Transverse colon (tissue), 4 donors: Measurements from ENCODE around the gene ACHE. TPM values are rescaled to one million over a fixed set of nuclear protein-coding genes. Genes with fewer than 3 reads are reported as not detected.
A peak's percentile ranks its signal among the peaks of the same experiment; 100 is the strongest.
"Not testable (repeated sequence)": the region's sequence is repeated elsewhere in the genome, so short reads cannot be mapped to it uniquely, and the experiment has no call there.

Source experiments
- DNase-seq: peaks from one replicate; pipeline ENCODE4 v3.0.0-alpha.2; 2019
- H3K27ac ChIP-seq, 4 donors: fragments of 200-600 bp; sonication (generic); 2 replicates each; pipeline ENCODE4 v1.5.1; 2016 to 2018; ENCODE audit warnings: inconsistent platforms in 4 of 4
- H3K27me3 ChIP-seq: fragments of 200-600 bp; sonication (generic); 2 replicates; pipeline ENCODE4 v1.5.1; 2017; ENCODE audit warnings: inconsistent platforms
- H3K36me3 ChIP-seq, 4 donors: fragments of 200-600 bp; sonication (generic); 2 replicates each; pipeline ENCODE4 v1.5.1; 2017 to 2019; ENCODE audit warnings: inconsistent platforms in 4 of 4
- H3K4me1 ChIP-seq, 4 donors: fragments of 200-600 bp; sonication (generic); 2 replicates each; pipeline ENCODE4 v1.5.1; 2017 to 2020; ENCODE audit warnings: inconsistent platforms in 4 of 4
- H3K4me3 ChIP-seq, 4 donors: fragments of 200-600 bp; sonication (generic); 1 replicate in 1 of 4; 2 replicates in 3 of 4; pipeline versions ENCODE4 v1.5.1 to v1.6.1; 2017 to 2019; ENCODE audit warnings: inconsistent platforms in 4 of 4
- H3K9me3 ChIP-seq, 2 donors: fragments of 200-600 bp; sonication (generic); 2 replicates each; pipeline ENCODE4 v1.5.1; 2017 to 2019; ENCODE audit warnings: inconsistent platforms in 2 of 2
- CTCF ChIP-seq, 5 experiments: fragments of 200-600 bp in 3 of 5; fragments of 450-650 bp in 2 of 5; sonication (generic) in 3 of 5; IDR thresholded peaks; 1 replicate in 2 of 5; 2 replicates in 3 of 5; pipeline ENCODE4 v1.5.1; 2016 to 2017; ENCODE audit warnings: antibody characterized with exemption in 5 of 5, inconsistent platforms in 3 of 5, mild to moderate bottlenecking in 2 of 5, moderate library complexity in 1 of 5
- EP300 ChIP-seq: sonication (generic); formaldehyde crosslinking; IDR thresholded peaks from one replicate; pipeline ENCODE4 v1.6.1; 2017; ENCODE audit warnings: antibody characterized with exemption, low read depth
- POLR2A ChIP-seq: fragments of 450-650 bp; IDR thresholded peaks from one replicate; pipeline ENCODE4 v1.6.1; 2016; ENCODE audit warnings: antibody characterized with exemption, mild to moderate bottlenecking, moderate library complexity
- POLR2AphosphoS5 ChIP-seq, 3 donors: sonication (generic); formaldehyde crosslinking; IDR thresholded peaks; one replicate each; pipeline ENCODE4 v1.6.1; 2016; ENCODE audit warnings: antibody characterized with exemption in 3 of 3
- WGBS, 2 donors: methylation state at CpG; one replicate each; pipeline ENCODE4 v1.1.5; 2018; ENCODE audit warnings: low coverage in 1 of 2; 5-methylcytosine and 5-hydroxymethylcytosine counted together
- in situ Hi-C, 4 donors: fragments of 200-750 bp; cut with MboI; loops; one replicate each; pipeline versions ENCODE4 v1.15.0 to v1.15.1; 2017; ENCODE audit warnings: low sequenced_read_pairs in 3 of 4, low pct_ligation_motif_present in 1 of 4, low pct_unique_long_range_greater_than_20kb in 1 of 4
- intact Hi-C: fragments of 100-400 bp; cut with DNase I; formaldehyde crosslinking; loops from one replicate; pipeline ENCODE4 v1.15.1; 2023; ENCODE audit warnings: low total_unique reads
- total RNA-seq, 4 donors: library from RNA; depleted of rRNA; stranded (reverse); fragments of >200 nt; gene quantifications; one replicate each; pipeline ENCODE4 v1.1.0, GENCODE V29; 2016

Gene ACHE
- 10 to 100 TPM in 3 of 4 donors, 1 to 10 TPM in 1; 3.8 to 29.9 (median 14.3) TPM for total RNA-seq

GRCh38 chr7:100895701-100895955 is at the start of gene ACHE:
Gene ACHE, minus strand, starts transcription at chr7:100895888. Its CDS starts 1,656 bp downstream, at chr7:100894232.
- Histone ChIP-seq H3K9me3 (no peaks in the 10 kb centered on the region), H3K4me1 (peaks cover 27 to 50% (median 35%) of the 10 kb centered on the region in 4 donors), H3K36me3 (no peaks in the 10 kb centered on the region), H3K27me3 (peaks cover 54% of the 10 kb centered on the region), H3K4me3 (peak within 1 kb of the TSS; percentile 23 to 63 (median 39)), H3K27ac (peak within 1 kb of the TSS; percentile 10 to 31 (median 20))
- in situ Hi-C loops (loop anchor here in 2 of 4 donors (5.0 to 10.0 kb wide), 2 partner anchors 162 to 249 kb away; no protein-coding TSS in a partner anchor), intact Hi-C loops (no loop called here)
- TF ChIP-seq EP300 (no peak), CTCF (IDR thresholded peaks at IDR 0.05) (no peak), POLR2AphosphoS5 (IDR thresholded peaks at IDR 0.05) (no peak), POLR2A (no peak)
- no peak for DNase-seq
- WGBS, 2 donors, result no CpG with 5 or more reads among the region's 32 CpGs

GRCh38 chr7:100944138-100944537 is 48.5 kb upstream of the ACHE start:
- Histone ChIP-seq H3K9me3 (peaks cover 0 to 4% of the 10 kb centered on the region in 2 donors), H3K4me3 (no peak overlapping the region), H3K27me3 (peaks cover 6% of the 10 kb centered on the region), H3K27ac (no peak overlapping the region), H3K36me3 (no peaks in the 10 kb centered on the region), H3K4me1 (peaks cover 0 to 16% (median 12%) of the 10 kb centered on the region in 4 donors)
- intact Hi-C loops, result no loop called here
- WGBS, 2 donors, result 73 to 100% methylated on average over 2 to 4 of the region's 4 CpGs
- no peak for DNase-seq
- TF ChIP-seq POLR2A (no peak), POLR2AphosphoS5 (IDR thresholded peaks at IDR 0.05) (no peak), EP300 (no peak), CTCF (IDR thresholded peaks at IDR 0.05) (no peak)
- in situ Hi-C loops, result no loop called here

- TF ChIP-seq EP300 (no peak), CTCF (IDR thresholded peaks at IDR 0.05) (no peak), POLR2A (no peak), POLR2AphosphoS5 (IDR thresholded peaks at IDR 0.05) (no peak)
- Histone ChIP-seq H3K27ac (no peak overlapping the region), H3K4me3 (no peak overlapping the region), H3K36me3 (no peaks in the 10 kb centered on the region), H3K9me3 (peaks cover 0 to 4% of the 10 kb centered on the region in 2 donors), H3K27me3 (peaks cover 5% of the 10 kb centered on the region), H3K4me1 (peaks cover 0 to 16% (median 11%) of the 10 kb centered on the region in 4 donors)
- in situ Hi-C loops, result no loop called here
- intact Hi-C loops, result no loop called here
- WGBS, 2 donors, result 83 to 89% methylated on average over 1 to 5 of the region's 5 CpGs
- DNase-seq, result no peak
Observed at GRCh38 chr7:100943693-100944092, 48.0 kb upstream of the ACHE start.

GRCh38 chr7:100942045-100942774 is 46.5 kb upstream of the ACHE start:
- 21 to 30% methylated on average over 9 of the region's 9 CpGs for WGBS, 2 donors
- peak; percentile 42 for DNase-seq
- in situ Hi-C loops, result no loop called here
- H3K27me3 ChIP-seq, result peaks cover 15% of the 10 kb centered on the region
- no peaks in the 10 kb centered on the region for H3K36me3 ChIP-seq
- peaks cover 0 to 4% of the 10 kb centered on the region in 2 donors for H3K9me3 ChIP-seq
- peak overlapping the region; percentile 38 to 60 (median 54) for H3K27ac ChIP-seq
- TF ChIP-seq POLR2A (no peak), CTCF (IDR thresholded peaks at IDR 0.05) (no peak), POLR2AphosphoS5 (IDR thresholded peaks at IDR 0.05) (peak in 2 of 3 donors; percentile 25 to 34), EP300 (no peak)
- no peak overlapping the region for H3K4me3 ChIP-seq
- intact Hi-C loops, result no loop called here
- H3K4me1 ChIP-seq, result peaks cover 0 to 16% (median 11%) of the 10 kb centered on the region in 4 donors

GRCh38 chr7:100936167-100936566 is 40.5 kb upstream of the ACHE start:
- 72 to 73% methylated on average over 6 to 7 of the region's 7 CpGs for WGBS, 2 donors
- H3K4me1 ChIP-seq, intact Hi-C loops, H3K36me3 ChIP-seq, H3K9me3 ChIP-seq, in situ Hi-C loops, H3K4me3 ChIP-seq, H3K27ac ChIP-seq, DNase-seq: not testable (repeated sequence)
- peaks cover 30% of the 10 kb centered on the region for H3K27me3 ChIP-seq

GRCh38 chr7:100935381-100935780 is 39.7 kb upstream of the ACHE start:
- H3K27ac ChIP-seq, H3K36me3 ChIP-seq, H3K4me3 ChIP-seq, in situ Hi-C loops, H3K4me1 ChIP-seq, intact Hi-C loops, H3K9me3 ChIP-seq, DNase-seq: not testable (repeated sequence)
- peaks cover 30% of the 10 kb centered on the region for H3K27me3 ChIP-seq
- 47 to 61% methylated on average over 2 of the region's 2 CpGs for WGBS, 2 donors
